Peyer's patch (tissue), 4 donors: ENCODE results near the gene ATG2B. TPM values are rescaled to one million over a fixed set of nuclear protein-coding genes. Genes with fewer than 3 reads are reported as not detected.

ENCODE experiments used
- DNase-seq, 3 donors: peaks; one replicate each; pipeline ENCODE4 v3.0.0-alpha.2; 2017 to 2019
- H3K27ac ChIP-seq, 4 donors: fragments of 200-600 bp; sonication (generic); one replicate each; pipeline ENCODE4 v1.5.1; 2016 to 2019
- H3K27me3 ChIP-seq, 2 donors: fragments of 200-600 bp; sonication (generic); one replicate each; pipeline ENCODE4 v1.5.1; 2019
- H3K36me3 ChIP-seq, 3 donors: fragments of 200-600 bp; sonication (generic); one replicate each; pipeline ENCODE4 v1.5.1; 2016 to 2019
- H3K4me1 ChIP-seq, 4 donors: fragments of 200-600 bp; sonication (generic); one replicate each; pipeline ENCODE4 v1.5.1; 2016 to 2019
- H3K4me3 ChIP-seq, 4 donors: fragments of 200-600 bp; sonication (generic); 1 replicate in 3 of 4; 2 replicates in 1 of 4; pipeline ENCODE4 v1.5.1; 2016 to 2019; ENCODE audit warnings: mild to moderate bottlenecking in 1 of 4
- H3K9me3 ChIP-seq, 4 donors: fragments of 200-600 bp; sonication (generic); one replicate each; pipeline ENCODE4 v1.5.1; 2016 to 2019; ENCODE audit warnings: mild to moderate bottlenecking in 1 of 4
- CTCF ChIP-seq, 6 experiments: fragments of 450-650 bp in 4 of 6; fragments of 200-600 bp in 2 of 6; sonication (generic) in 1 of 6; IDR thresholded peaks; one replicate each; pipeline ENCODE4 v1.5.1; 2017 to 2019; ENCODE audit warnings: antibody characterized with exemption in 6 of 6, mild to moderate bottlenecking in 3 of 6, moderate library complexity in 1 of 6
- POLR2A ChIP-seq, 2 donors: fragments of 450-650 bp; IDR thresholded peaks; one replicate each; pipeline ENCODE4 v1.5.1; 2017; ENCODE audit warnings: antibody characterized with exemption in 2 of 2, mild to moderate bottlenecking in 2 of 2, moderate library complexity in 2 of 2
- total RNA-seq, 4 donors: library from RNA; depleted of rRNA; stranded (reverse); fragments of >200 nt; gene quantifications; one replicate each; pipeline ENCODE4 v1.1.0, GENCODE V29; 2016

Gene ATG2B
- total RNA-seq, 4 donors from 2014 or later = 39.8 to 85.8 (median 47.4) TPM

- no peak overlapping the region for H3K4me3 ChIP-seq
- no peaks in the 10 kb centered on the region for H3K9me3 ChIP-seq
- DNase-seq = no peak
- peaks cover 0 to 46% (median 0%) of the 10 kb centered on the region in 3 donors for H3K36me3 ChIP-seq
- no peaks in the 10 kb centered on the region for H3K4me1 ChIP-seq
- TF ChIP-seq CTCF (IDR thresholded peaks at IDR 0.05) = no peak
- TF ChIP-seq POLR2A (IDR thresholded peaks at IDR 0.05) = no peak
- H3K27ac ChIP-seq = no peak overlapping the region
- no peaks in the 10 kb centered on the region for H3K27me3 ChIP-seq
These were observed 21.6 kb upstream of the ATG2B start for GRCh38 chr14:96384740-96385139.

- Histone ChIP-seq H3K36me3 (peaks cover 0 to 46% (median 0%) of the 10 kb centered on the region in 3 donors), H3K27ac (no peak overlapping the region), H3K27me3 (no peaks in the 10 kb centered on the region), H3K9me3 (no peaks in the 10 kb centered on the region), H3K4me3 (no peak overlapping the region), H3K4me1 (no peaks in the 10 kb centered on the region)
- DNase-seq = no peak
- TF ChIP-seq POLR2A (IDR thresholded peaks at IDR 0.05) = no peak
- no peak for TF ChIP-seq CTCF (IDR thresholded peaks at IDR 0.05)
These were observed 20.9 kb upstream of the ATG2B start for GRCh38 chr14:96384053-96384452.

- Histone ChIP-seq H3K4me3 (no peak overlapping the region), H3K36me3 (peaks cover 0 to 46% (median 0%) of the 10 kb centered on the region in 3 donors), H3K27me3 (no peaks in the 10 kb centered on the region), H3K27ac (no peak overlapping the region), H3K4me1 (no peaks in the 10 kb centered on the region), H3K9me3 (no peaks in the 10 kb centered on the region)
- DNase-seq = no peak
- TF ChIP-seq CTCF (IDR thresholded peaks at IDR 0.05) (no peak), POLR2A (IDR thresholded peaks at IDR 0.05) (no peak)
These were observed 20.3 kb upstream of the ATG2B start for GRCh38 chr14:96383445-96383844.

GRCh38 chr14:96380735-96381134 lies 17.6 kb upstream of the ATG2B start:
- Histone ChIP-seq H3K9me3 (no peaks in the 10 kb centered on the region), H3K27me3 (no peaks in the 10 kb centered on the region), H3K4me1 (no peaks in the 10 kb centered on the region), H3K27ac (no peak overlapping the region), H3K4me3 (no peak overlapping the region), H3K36me3 (peaks cover 0 to 29% (median 0%) of the 10 kb centered on the region in 3 donors)
- TF ChIP-seq POLR2A (IDR thresholded peaks at IDR 0.05) (no peak), CTCF (IDR thresholded peaks at IDR 0.05) (no peak)
- DNase-seq = no peak

- Histone ChIP-seq H3K36me3 (no peaks in the 10 kb centered on the region), H3K27me3 (no peaks in the 10 kb centered on the region), H3K4me3 (no peak overlapping the region), H3K27ac (no peak overlapping the region), H3K4me1 (no peaks in the 10 kb centered on the region), H3K9me3 (no peaks in the 10 kb centered on the region)
- no peak for DNase-seq
- no peak for TF ChIP-seq CTCF (IDR thresholded peaks at IDR 0.05)
- TF ChIP-seq POLR2A (IDR thresholded peaks at IDR 0.05) = no peak
These were observed 13.0 kb upstream of the ATG2B start for GRCh38 chr14:96376093-96376492.

GRCh38 chr14:96373538-96373937 lies 10.4 kb upstream of the ATG2B start:
- no peaks in the 10 kb centered on the region for H3K9me3 ChIP-seq
- H3K4me3 ChIP-seq = no peak overlapping the region
- DNase-seq = no peak
- no peaks in the 10 kb centered on the region for H3K36me3 ChIP-seq
- no peak for TF ChIP-seq CTCF (IDR thresholded peaks at IDR 0.05)
- no peak for TF ChIP-seq POLR2A (IDR thresholded peaks at IDR 0.05)
- H3K27ac ChIP-seq = no peak overlapping the region
- H3K4me1 ChIP-seq = no peaks in the 10 kb centered on the region
- no peaks in the 10 kb centered on the region for H3K27me3 ChIP-seq
